LHCN-M2 (cell line): ENCODE results near the gene CTIF. TPM values are rescaled to one million over a fixed set of nuclear protein-coding genes. Genes with fewer than 3 reads are reported as not detected.
A peak's percentile ranks its signal among the peaks of the same experiment; 100 is the strongest.
"Not testable (repeated sequence)": the region's sequence is repeated elsewhere in the genome, so short reads cannot be mapped to it uniquely, and the experiment has no call there.

Experiments used
- DNase-seq: peaks from one replicate; pipeline ENCODE4 v3.0.0-alpha.2; 2012; ENCODE audit warnings: low read depth
- total RNA-seq: library from RNA; depleted of rRNA; stranded (reverse); fragments of >200 nt; gene quantifications from 2 replicates; pipeline ENCODE4 v1.2.3, GENCODE V29; 2014

The CTIF gene
- total RNA-seq, 1 experiment from 2014 or later, result 18.1 TPM

- no peak for DNase-seq
Measured at GRCh38 chr18:48862678-48863270, 323.9 kb downstream of the CTIF start.

GRCh38 chr18:48863432-48864065, 324.7 kb downstream of the CTIF start:
- DNase-seq, result no peak

- DNase-seq, result no peak
Measured at GRCh38 chr18:48864876-48865275, 326.0 kb downstream of the CTIF start.

- DNase-seq, result peak; percentile 89
Measured at GRCh38 chr18:48866028-48866733, 327.4 kb downstream of the CTIF start.

GRCh38 chr18:48866856-48867255, 328.0 kb downstream of the CTIF start:
- DNase-seq, result no peak

GRCh38 chr18:48867978-48868377, 329.1 kb downstream of the CTIF start:
- no peak for DNase-seq

GRCh38 chr18:48868468-48869466, 329.9 kb downstream of the CTIF start:
- no peak for DNase-seq

GRCh38 chr18:48869591-48869990, 330.8 kb downstream of the CTIF start:
- no peak for DNase-seq

GRCh38 chr18:48870926-48871325, 332.1 kb downstream of the CTIF start:
- DNase-seq, result not testable (repeated sequence)

GRCh38 chr18:48871391-48872166, 332.7 kb downstream of the CTIF start:
- no peak for DNase-seq

- DNase-seq, result peak; percentile 42
Measured at GRCh38 chr18:48872234-48873145, 333.7 kb downstream of the CTIF start.

GRCh38 chr18:48874233-48874632, 335.4 kb downstream of the CTIF start:
- DNase-seq, result no peak

GRCh38 chr18:48874701-48875162, 335.9 kb downstream of the CTIF start:
- DNase-seq, result no peak

GRCh38 chr18:48875314-48875941, 336.6 kb downstream of the CTIF start:
- no peak for DNase-seq

GRCh38 chr18:48875942-48876511, 337.2 kb downstream of the CTIF start:
- DNase-seq, result no peak

GRCh38 chr18:48876590-48876989, 337.8 kb downstream of the CTIF start:
- DNase-seq, result no peak

- DNase-seq, result no peak
Measured at GRCh38 chr18:48877941-48878340, 339.1 kb downstream of the CTIF start.

GRCh38 chr18:48878471-48878870, 339.6 kb downstream of the CTIF start:
- no peak for DNase-seq

GRCh38 chr18:48879008-48879431, 340.2 kb downstream of the CTIF start:
- DNase-seq, result no peak
